Effector memory CD8-positive, alpha-beta T cell (primary cell): ENCODE measurements around the gene KRTAP4-5.
"Not testable (repeated sequence)": the region's sequence is repeated elsewhere in the genome, so short reads cannot be mapped to it uniquely, and the experiment has no call there.

ENCODE experiments used
- ATAC-seq: fragments of 150-1000 bp; cut with Tn5 transposase; replicated peaks from 2 replicates; pipeline ENCODE4 v1.10.0; 2021; ENCODE audit warnings: mild to moderate bottlenecking, moderate library complexity
- DNase-seq, 3 experiments: peaks; one replicate each; pipeline ENCODE4 v3.0.0; 2021
- H3K27ac Mint-ChIP-seq, 2 donors: one replicate each; pipeline ENCODE4 v1.8.0; 2022; ENCODE audit warnings: mild to moderate bottlenecking in 2 of 2, mixed read lengths in 2 of 2, moderate library complexity in 2 of 2
- H3K27me3 Mint-ChIP-seq, 2 donors: one replicate each; pipeline ENCODE4 v1.8.0; 2022; ENCODE audit warnings: mixed read lengths in 2 of 2
- H3K36me3 Mint-ChIP-seq: one replicate; pipeline ENCODE4 v1.8.0; 2022; ENCODE audit warnings: mild to moderate bottlenecking, moderate library complexity, mixed read lengths; ENCODE audit not compliant: insufficient read depth
- H3K4me1 Mint-ChIP-seq, 2 donors: one replicate each; pipeline ENCODE4 v1.8.0; 2022; ENCODE audit warnings: low read depth in 2 of 2, mixed read lengths in 2 of 2
- H3K4me3 Mint-ChIP-seq, 2 donors: one replicate each; pipeline ENCODE4 v1.8.0; 2022; ENCODE audit warnings: mild to moderate bottlenecking in 2 of 2, mixed read lengths in 2 of 2, moderate library complexity in 2 of 2
- H3K9me3 Mint-ChIP-seq, 2 donors: one replicate each; pipeline ENCODE4 v1.8.0; 2022; ENCODE audit warnings: mixed read lengths in 2 of 2

The KRTAP4-5 gene

GRCh38 chr17:41139865-41140264 lies 9.8 kb downstream of the KRTAP4-5 start:
- not testable (repeated sequence) for H3K4me1 Mint-ChIP-seq, DNase-seq, H3K4me3 Mint-ChIP-seq, H3K27ac Mint-ChIP-seq, ATAC-seq, H3K36me3 Mint-ChIP-seq
- Mint-ChIP-seq H3K9me3 (peaks cover 6 to 22% of the 10 kb centered on the region in 2 donors), H3K27me3 (peaks cover 13 to 34% of the 10 kb centered on the region in 2 donors)

GRCh38 chr17:41133880-41134735 lies 15.5 kb downstream of the KRTAP4-5 start:
- H3K4me3 Mint-ChIP-seq, result peak overlapping the region; percentile 17 to 54
- peak overlapping the region; percentile 27 to 52 for H3K27ac Mint-ChIP-seq
- ATAC-seq, result peak; percentile 72
- H3K36me3 Mint-ChIP-seq, result no peaks in the 10 kb centered on the region
- peaks cover 0 to 12% of the 10 kb centered on the region in 2 donors for H3K27me3 Mint-ChIP-seq
- no peak for DNase-seq
- H3K4me1 Mint-ChIP-seq, result peaks cover 11 to 13% of the 10 kb centered on the region in 2 donors
- no peaks in the 10 kb centered on the region for H3K9me3 Mint-ChIP-seq

- no peak overlapping the region for H3K4me3 Mint-ChIP-seq
- ATAC-seq (no peak), DNase-seq (no peak)
- peaks cover 11 to 14% of the 10 kb centered on the region in 2 donors for H3K4me1 Mint-ChIP-seq
- no peaks in the 10 kb centered on the region for H3K9me3 Mint-ChIP-seq
- H3K36me3 Mint-ChIP-seq, result no peaks in the 10 kb centered on the region
- H3K27ac Mint-ChIP-seq, result no peak overlapping the region
- no peaks in the 10 kb centered on the region for H3K27me3 Mint-ChIP-seq
These were observed 17.6 kb downstream of the KRTAP4-5 start for GRCh38 chr17:41131979-41132378.

GRCh38 chr17:41127371-41127770 lies 22.3 kb downstream of the KRTAP4-5 start:
- no peak overlapping the region for H3K27ac Mint-ChIP-seq
- peaks cover 30 to 40% of the 10 kb centered on the region in 2 donors for H3K4me1 Mint-ChIP-seq
- peaks cover 10 to 12% of the 10 kb centered on the region in 2 donors for H3K27me3 Mint-ChIP-seq
- H3K4me3 Mint-ChIP-seq, result no peak overlapping the region
- no peak for ATAC-seq
- H3K36me3 Mint-ChIP-seq, result peaks cover 9% of the 10 kb centered on the region
- no peak for DNase-seq
- no peaks in the 10 kb centered on the region for H3K9me3 Mint-ChIP-seq

- peaks cover 12 to 14% of the 10 kb centered on the region in 2 donors for H3K27me3 Mint-ChIP-seq
- no peak for ATAC-seq
- H3K9me3 Mint-ChIP-seq, result no peaks in the 10 kb centered on the region
- H3K27ac Mint-ChIP-seq, result no peak overlapping the region
- H3K36me3 Mint-ChIP-seq, result peaks cover 9% of the 10 kb centered on the region
- peaks cover 30 to 33% of the 10 kb centered on the region in 2 donors for H3K4me1 Mint-ChIP-seq
- peak overlapping the region in 1 of 2 donors; percentile 27 for H3K4me3 Mint-ChIP-seq
- DNase-seq, result no peak
These were observed 23.2 kb downstream of the KRTAP4-5 start for GRCh38 chr17:41126412-41126811.

DNA sequence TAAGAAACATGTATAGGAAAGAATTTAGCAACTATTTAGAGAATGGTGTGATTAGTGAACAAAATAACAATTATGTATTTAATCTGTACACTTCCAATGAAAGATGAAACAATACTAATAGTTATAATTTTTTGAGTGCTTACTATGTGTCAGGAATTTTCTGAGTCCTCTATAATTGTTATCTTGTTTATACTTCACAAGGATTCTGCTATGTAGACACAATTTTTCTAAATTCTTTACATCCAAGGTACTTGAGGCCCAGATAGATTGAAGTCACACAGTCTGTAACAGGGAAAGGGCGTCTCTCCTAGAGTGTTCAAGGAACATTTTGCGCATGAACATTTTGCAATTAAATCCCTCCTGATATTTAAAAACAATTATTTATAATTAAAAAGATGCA lies 24.6 kb downstream of the KRTAP4-5 start:
- DNase-seq (no peak), ATAC-seq (no peak)
- peaks cover 12 to 14% of the 10 kb centered on the region in 2 donors for H3K27me3 Mint-ChIP-seq
- peaks cover 10% of the 10 kb centered on the region for H3K36me3 Mint-ChIP-seq
- no peak overlapping the region for H3K27ac Mint-ChIP-seq
- H3K9me3 Mint-ChIP-seq, result no peaks in the 10 kb centered on the region
- no peak overlapping the region for H3K4me3 Mint-ChIP-seq
- H3K4me1 Mint-ChIP-seq, result peaks cover 30 to 34% of the 10 kb centered on the region in 2 donors

DNA sequence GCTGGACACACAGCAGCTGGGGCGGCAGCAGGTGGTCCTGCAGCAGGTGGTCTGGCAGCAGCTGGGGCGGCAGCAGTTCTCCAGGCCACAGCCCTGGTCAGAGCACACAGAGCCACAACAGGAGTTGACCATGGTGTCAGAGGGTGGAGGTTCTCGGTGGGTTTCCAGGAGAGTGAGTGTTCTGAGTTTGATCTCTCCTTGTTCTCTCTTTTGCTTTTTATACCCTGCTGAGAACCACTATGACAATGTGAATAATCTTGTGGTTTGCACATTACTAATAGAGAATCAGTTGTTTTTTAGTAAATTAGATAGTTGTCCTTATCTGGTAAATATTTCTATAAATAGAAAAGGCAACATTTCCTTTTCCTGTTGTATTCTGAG lies 25.6 kb downstream of the KRTAP4-5 start, which contains the start of gene KRTAP4-12:
Gene KRTAP4-12 (minus strand): TSS at position 192 of the 381 bp plus-strand sequence. CDS start 60 bp downstream, at position 132.
- DNase-seq, H3K27ac Mint-ChIP-seq, H3K9me3 Mint-ChIP-seq, ATAC-seq: not testable (repeated sequence)
- Mint-ChIP-seq H3K36me3 (peaks cover 13% of the 10 kb centered on the region), H3K27me3 (peaks cover 12 to 14% of the 10 kb centered on the region in 2 donors), H3K4me3 (peak within 1 kb of the TSS; percentile 48 to 68), H3K4me1 (peaks cover 33 to 38% of the 10 kb centered on the region in 2 donors)

DNA sequence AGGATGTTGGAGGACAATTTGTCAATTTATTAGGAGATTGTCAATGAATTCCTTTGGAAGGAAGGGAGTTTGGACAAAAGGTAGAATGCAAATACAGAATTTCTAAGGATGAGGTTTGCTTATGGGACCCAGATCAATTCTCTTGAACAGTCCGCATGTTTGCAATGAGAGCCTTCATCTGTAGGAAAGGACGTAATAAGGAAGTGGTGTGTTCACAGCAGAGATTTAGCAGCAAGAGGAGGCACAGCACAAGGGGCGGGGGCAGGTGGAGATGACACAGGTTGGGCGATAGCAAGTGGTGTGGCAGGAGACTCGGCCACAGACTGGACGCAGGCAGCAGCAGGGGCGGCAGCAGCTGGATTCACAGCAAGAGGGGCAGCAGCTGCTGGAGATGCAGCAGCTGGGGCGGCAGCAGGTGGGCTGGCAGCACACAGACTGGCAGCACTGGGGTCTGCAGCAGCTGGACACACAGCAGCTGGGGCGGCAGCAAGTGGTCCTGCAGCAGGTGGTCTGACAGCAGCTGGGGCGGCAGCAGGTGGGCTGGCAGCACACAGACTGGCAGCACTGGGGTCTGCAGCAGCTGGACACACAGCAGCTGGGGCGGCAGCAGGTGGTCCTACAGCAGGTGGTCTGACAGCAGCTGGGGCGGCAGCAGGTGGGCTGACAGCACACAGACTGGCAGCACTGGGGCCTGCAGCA lies 26.2 kb downstream of the KRTAP4-5 start:
- not testable (repeated sequence) for DNase-seq, H3K9me3 Mint-ChIP-seq, ATAC-seq, H3K27ac Mint-ChIP-seq
- Mint-ChIP-seq H3K4me1 (peaks cover 33 to 36% of the 10 kb centered on the region in 2 donors), H3K4me3 (peak overlapping the region; percentile 48 to 68), H3K27me3 (peaks cover 13 to 14% of the 10 kb centered on the region in 2 donors), H3K36me3 (peaks cover 13% of the 10 kb centered on the region)

GRCh38 chr17:41121742-41122141 lies 27.9 kb downstream of the KRTAP4-5 start:
- H3K4me1 Mint-ChIP-seq, result peaks cover 36 to 39% of the 10 kb centered on the region in 2 donors
- no peak overlapping the region for H3K27ac Mint-ChIP-seq
- H3K27me3 Mint-ChIP-seq, result peaks cover 24 to 30% of the 10 kb centered on the region in 2 donors
- peaks cover 13% of the 10 kb centered on the region for H3K36me3 Mint-ChIP-seq
- no peak overlapping the region for H3K4me3 Mint-ChIP-seq
- ATAC-seq (no peak), DNase-seq (no peak)
- no peaks in the 10 kb centered on the region for H3K9me3 Mint-ChIP-seq

DNA sequence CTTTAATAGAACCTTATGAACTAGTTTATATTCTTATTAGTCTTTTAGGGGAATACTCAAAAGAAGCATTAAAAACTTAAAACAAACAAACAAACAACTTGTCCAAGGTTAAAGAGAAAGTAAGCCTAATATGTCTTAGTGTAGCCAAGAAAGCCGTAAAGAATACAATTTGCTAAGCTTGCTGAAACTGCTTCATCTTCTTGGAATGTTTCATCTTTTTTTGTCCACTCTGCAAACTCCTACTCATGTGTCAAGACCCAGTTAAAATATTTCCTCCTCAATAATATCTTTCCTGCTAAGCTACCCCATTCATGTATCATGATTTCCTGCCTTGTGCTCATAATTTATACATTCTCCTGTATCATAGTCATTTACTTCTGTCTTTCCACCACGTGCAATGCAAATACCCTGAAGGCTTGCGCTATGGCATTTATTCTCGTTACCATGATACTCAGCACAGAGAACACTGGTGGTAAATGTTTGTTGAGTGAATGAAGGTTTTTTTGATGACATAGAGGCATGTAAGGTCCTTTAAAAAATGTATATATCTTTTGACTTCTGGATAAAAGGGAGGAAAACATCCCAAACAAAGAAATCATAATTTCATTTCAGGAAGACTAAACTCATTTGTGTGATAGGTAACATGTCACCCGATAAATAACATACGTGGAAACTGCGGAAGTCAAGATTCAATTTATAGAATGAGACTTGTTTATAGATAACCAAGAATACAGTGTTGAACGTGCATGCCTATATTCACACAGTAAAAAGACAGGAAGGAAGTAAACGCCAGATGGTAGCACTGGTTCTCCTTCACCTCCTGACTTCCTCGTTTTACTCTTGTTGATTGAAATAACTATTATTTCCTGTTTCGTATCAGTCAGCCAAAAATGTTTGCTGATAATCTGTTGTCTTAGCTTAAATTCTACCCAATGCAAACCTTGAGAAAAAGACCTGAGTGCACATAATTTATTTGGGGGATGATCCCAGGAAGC lies 29.6 kb downstream of the KRTAP4-5 start:
- not testable (repeated sequence) for H3K36me3 Mint-ChIP-seq, DNase-seq, H3K9me3 Mint-ChIP-seq
- H3K27ac Mint-ChIP-seq, result peak overlapping the region in 1 of 2 donors; percentile 7
- peak; percentile 57 for ATAC-seq
- H3K27me3 Mint-ChIP-seq, result peaks cover 39 to 48% of the 10 kb centered on the region in 2 donors
- peaks cover 28 to 39% of the 10 kb centered on the region in 2 donors for H3K4me1 Mint-ChIP-seq
- peak overlapping the region; percentile 7 to 20 for H3K4me3 Mint-ChIP-seq

DNA sequence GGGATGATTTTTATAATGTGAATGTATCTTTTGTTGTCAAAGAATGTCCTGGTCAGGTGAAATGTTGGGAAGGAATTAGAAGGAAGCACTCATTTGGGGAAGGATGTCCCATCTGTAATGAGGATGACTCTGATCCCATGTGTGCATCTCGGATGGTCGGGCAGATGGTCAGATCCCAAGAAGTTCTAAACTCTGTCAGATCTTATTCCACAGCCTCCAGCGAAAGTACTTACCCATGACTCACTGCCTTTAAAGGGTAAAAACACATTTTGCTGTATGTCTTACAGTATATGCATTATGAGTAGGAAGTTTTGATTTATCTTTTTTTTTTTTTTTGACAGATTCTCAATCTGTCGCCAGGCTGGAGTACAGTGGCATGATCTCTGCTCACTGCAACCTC lies 30.9 kb downstream of the KRTAP4-5 start:
- DNase-seq (no peak), ATAC-seq (no peak)
- Mint-ChIP-seq H3K27ac (no peak overlapping the region), H3K27me3 (peaks cover 45 to 60% of the 10 kb centered on the region in 2 donors), H3K4me1 (peaks cover 19 to 28% of the 10 kb centered on the region in 2 donors), H3K9me3 (no peaks in the 10 kb centered on the region), H3K36me3 (peaks cover 4% of the 10 kb centered on the region), H3K4me3 (no peak overlapping the region)

DNA sequence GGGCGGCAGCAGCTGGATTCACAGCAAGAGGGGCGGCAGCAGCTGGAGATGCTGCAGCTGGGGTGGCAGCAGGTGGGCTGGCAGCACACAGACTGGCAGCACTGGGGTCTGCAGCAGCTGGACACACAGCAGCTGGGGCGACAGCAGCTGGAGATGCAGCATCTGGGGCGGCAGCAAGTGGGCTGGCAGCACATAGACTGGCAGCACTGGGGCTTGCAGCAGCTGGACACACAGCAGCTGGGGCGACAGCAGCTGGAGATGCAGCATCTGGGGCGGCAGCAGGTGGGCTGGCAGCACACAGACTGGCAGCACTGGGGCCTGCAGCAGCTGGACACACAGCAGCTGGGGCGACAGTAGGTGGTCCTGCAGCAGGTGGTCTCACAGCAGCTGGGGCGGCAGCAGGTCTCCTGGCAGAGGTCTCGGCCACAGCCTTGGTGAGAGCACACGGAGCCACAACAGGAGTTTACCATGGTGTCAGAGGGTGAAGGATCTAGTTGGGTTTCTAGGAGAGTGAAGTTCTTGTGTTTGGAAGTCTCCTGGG lies 31.7 kb downstream of the KRTAP4-5 start, which contains the start of gene KRTAP4-11:
Gene KRTAP4-11 (minus strand): TSS at position 528 of the 541 bp plus-strand sequence. CDS start 58 bp downstream, at position 470.
- not testable (repeated sequence) for H3K4me3 Mint-ChIP-seq, H3K27ac Mint-ChIP-seq, H3K9me3 Mint-ChIP-seq, ATAC-seq, H3K36me3 Mint-ChIP-seq, DNase-seq
- H3K27me3 Mint-ChIP-seq, result peaks cover 39 to 52% of the 10 kb centered on the region in 2 donors
- H3K4me1 Mint-ChIP-seq, result peaks cover 12 to 22% of the 10 kb centered on the region in 2 donors
